ENCODE data around the gene RGS21.
"Not testable (repeated sequence)": the region's sequence is repeated elsewhere in the genome, so short reads cannot be mapped to it uniquely, and the experiment has no call there.

The RGS21 gene

DNA sequence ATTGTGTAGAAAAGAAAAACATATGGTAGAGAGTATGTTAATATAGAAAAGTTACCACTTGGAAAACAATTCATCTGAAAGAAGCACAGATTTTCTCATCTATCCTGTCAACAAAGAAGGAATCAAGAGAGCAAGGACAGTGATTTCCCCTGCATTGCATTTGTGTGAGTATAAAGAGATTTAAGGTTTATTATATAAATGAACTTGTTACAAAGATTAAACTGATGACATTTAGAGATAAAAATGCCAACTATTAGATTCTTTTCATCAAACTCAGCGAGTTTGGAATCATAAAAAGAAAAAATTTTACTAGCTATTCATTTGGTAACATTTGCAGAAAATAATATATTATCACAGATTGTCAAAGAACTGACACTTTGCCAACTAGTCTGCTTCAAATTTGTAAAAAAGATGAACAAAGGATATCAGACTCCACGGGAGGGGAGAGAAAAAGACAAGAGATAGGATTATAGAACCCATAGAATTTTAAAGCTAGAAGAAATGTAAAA is at the start of gene RGS21:
RGS21 (plus strand) TSS at position 51 of the 509 bp plus-strand sequence. CDS start 26,045 bp downstream, outside the sequence.
- no peak for DNase-seq

DNA sequence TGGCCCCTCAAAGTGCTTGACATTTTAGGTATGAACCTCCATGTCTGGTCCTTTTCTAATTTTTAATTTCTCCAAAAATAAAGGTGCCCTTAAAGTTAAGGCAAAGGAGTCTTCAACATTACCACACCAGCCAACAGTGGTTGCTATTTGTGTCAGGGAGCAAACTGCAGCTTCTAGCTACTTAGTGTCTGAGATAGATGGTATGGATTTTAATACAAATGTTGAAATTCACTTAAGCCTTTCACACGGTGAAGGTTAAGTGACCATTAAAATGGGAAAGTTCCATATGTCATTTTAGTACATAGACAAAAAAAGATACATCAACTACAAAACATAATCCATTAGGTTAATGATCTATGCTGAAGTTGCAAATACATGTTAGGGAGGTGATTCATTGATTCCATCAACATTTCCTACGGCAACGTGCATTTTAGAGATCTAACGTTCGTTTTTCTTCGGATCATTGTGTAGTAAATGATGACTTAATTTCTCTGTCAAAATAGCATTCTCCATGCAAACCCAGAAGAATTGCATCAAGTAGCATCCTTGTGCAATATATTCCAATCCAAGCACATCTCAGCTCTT is 48.2 kb upstream of the RGS21 start:
- no peak for DNase-seq

GRCh38 chr1:192270398-192270797 is 46.4 kb upstream of the RGS21 start:
- DNase-seq, result no peak

DNA sequence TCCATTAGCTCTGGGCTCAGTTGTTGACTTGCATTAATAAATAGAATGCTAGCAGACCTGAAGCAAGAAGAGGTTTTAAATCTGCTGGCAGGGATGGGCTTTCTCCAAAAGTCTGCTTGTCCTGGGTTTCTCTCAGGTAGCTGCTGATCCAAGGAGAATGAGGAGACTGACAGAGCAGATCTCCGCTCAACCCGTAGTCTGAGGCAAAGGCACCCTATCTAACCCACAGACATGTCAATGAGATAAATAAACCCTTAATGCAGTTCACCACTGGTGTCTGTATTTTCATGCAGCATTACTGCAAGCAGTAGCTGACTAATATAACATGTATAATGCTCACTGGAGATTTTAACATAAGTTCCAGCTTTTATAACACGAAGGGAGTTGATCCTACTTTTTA is 44.1 kb upstream of the RGS21 start:
- DNase-seq, result no peak

GRCh38 chr1:192274588-192274987 is 42.2 kb upstream of the RGS21 start:
- no peak for DNase-seq

DNA sequence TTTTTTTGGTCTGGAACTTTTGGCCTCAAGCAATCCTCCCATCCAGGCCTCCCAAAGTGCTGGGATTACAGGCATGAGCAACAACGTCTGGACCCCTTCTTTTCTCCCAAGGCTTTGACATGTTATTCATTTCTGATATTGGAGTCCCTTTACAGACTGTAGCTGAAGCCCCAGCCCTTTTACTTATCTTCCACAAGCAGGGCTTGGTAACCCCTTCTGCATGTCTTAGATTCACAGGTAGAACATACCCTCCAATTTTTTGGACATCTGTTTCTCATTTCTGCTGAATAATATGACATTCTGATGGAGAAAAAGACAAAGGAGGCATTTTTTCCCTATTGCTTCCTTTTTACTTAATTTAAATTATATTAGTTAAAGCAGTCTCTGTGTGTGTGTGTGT is 39.2 kb upstream of the RGS21 start:
- no peak for DNase-seq

DNA sequence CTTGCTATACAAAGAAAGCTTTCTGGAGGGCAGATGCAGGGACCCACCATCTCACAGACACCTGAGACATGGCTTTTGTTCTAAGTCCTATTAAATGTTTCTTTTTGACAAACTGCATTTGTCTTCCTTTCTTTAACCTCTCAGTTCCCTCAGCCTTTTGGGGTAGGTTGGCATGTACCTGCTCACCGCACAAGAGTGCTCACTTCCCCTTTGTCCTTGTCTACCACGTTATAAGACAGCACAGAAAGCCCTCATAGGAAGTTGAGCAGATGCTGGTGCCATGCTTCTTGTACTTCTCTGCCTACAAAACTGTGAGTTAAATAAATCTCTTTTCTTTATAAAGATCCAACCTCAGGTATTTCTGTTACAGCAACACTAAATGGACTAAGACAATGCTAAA is 31.9 kb upstream of the RGS21 start:
- no peak for DNase-seq

DNA sequence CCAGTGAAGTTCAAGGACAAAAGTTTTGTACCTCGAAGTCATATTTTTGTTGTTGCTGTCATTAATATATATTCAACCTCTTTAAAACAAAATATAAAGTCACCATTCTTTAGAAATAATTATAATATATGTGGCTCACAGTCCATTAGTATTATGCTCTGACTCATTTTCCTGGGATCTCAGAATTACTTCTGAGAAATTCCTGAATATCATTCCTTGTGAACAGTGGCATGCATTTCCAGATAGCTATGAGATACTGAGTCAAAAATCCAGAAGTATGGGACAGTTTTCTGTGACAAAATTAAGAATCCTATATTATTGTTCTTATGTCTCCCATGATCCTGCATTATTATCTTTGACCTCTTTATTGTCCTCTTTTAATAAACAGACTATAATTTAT is 13.8 kb upstream of the RGS21 start:
- DNase-seq, result no peak

- DNase-seq, result not testable (repeated sequence)
These were observed 8.5 kb upstream of the RGS21 start for GRCh38 chr1:192308314-192308713.

DNA sequence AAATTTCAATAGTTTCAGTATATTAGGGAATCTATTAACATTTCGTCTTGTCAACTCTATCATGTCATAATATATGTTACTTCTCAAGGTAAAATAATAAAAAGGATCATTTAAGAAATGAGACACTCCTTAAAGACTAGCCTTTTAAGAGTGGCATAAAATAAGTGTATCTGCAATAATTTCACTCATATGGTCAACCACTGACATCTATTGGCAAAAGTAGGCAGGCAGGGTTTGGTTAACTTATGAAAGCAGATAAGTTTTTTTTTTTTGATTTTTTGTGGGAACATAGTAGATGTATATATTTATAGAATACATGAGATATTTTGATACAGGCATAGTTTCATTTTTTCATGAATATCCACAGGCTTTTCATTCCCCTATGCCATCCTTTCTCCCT is 5.5 kb upstream of the RGS21 start:
- no peak for DNase-seq

- no peak for DNase-seq
These were observed 11.2 kb downstream of the RGS21 start for GRCh38 chr1:192327997-192328396.

GRCh38 chr1:192342842-192343241 is 26.1 kb downstream of the RGS21 start:
- no peak for DNase-seq

DNA sequence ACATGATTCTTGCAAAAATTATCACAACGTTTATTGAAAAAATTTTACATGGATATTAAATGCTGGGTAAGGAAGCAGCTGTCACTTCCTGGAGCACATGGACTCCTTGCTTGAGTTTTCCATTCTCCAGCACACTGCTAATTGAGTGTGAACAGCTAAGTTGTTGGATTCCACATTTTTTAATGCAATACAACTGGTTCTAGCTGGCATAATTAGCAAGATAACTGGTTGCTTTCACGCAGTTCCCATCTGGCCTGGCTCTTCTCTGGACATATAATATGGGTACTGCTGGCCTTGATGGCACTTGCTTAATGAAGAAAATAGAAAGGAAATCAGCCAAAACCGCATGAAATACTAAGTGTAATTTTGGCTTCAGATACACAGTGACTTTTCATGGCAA is 26.6 kb downstream of the RGS21 start:
- no peak for DNase-seq

- DNase-seq, result no peak
These were observed 32.5 kb downstream of the RGS21 start for GRCh38 chr1:192349314-192349713.

DNA sequence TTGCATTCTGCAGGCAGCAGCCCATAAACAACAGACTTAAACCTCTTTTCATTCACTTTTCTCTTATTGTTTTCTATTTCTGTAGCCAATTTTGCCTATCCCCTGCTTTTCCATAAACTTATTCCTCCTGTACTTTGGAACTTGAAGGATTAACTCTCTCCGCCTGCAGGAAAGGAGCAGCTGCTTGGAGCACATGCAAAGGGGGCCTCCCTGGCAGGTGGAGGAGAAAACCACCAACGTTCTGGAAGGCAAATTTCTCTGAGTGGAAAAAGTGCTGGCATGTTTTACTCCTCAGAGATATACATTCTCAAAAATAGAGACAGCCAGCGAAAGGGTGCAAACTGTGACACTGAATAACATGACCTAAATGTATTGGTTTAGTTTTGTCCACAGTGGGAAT is 33.6 kb downstream of the RGS21 start:
- DNase-seq, result no peak

GRCh38 chr1:192351550-192351949 is 34.8 kb downstream of the RGS21 start:
- no peak for DNase-seq

DNA sequence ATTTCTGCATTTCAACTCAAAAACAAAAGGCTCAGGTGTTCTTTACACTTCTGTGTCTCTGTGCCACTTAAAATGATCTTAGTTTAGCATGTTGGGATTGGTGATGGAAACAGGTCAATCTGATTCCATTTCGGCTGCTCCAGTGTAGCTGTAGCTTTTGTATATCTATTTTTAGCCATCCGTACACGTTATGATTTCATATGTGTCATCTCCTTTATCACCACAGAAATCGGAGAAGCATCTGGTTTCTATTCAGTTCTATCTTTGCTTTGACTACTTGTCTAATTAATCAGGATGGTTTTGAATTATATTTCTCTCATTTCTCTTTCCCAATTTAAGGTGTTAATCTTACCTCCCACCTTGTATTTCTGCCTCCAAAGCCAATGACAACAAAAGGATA is 41.1 kb downstream of the RGS21 start:
- DNase-seq, result no peak

DNA sequence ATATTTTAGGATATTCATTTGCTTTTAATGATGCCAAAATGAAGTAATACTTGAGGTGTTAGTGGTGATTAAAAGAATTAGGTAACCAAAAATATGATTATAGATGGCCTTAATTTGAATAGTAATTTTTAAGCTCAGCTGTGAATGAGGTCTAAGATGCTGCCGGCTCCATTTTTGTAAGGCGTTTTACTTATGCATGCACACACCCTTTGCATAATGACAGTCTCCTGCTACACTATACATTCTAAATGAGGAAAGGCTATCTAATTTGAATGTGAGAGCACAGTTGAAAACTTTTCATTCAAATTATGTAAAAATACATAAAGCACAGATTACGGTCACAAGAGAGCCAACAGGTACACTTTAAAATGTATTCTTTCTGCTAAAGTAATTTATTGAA is 41.6 kb downstream of the RGS21 start:
- DNase-seq, result no peak

DNA sequence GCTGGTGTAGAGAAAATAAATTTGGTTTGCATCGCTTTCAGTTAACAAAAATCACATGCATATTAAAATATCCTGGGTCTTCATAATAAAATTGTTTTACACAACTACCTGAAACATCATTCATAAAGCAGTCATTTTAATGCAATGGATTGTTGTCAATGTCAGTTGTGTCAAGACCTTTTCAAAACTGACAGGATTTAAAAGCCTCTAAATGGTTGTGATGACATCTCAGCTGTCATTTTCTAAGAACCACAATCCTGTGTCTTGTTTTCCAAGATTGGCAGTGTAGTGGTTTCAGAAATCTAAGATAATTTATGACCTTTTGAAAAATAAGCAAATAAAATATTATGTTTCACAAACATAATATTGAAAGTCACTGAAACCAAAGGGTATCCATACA is 42.0 kb downstream of the RGS21 start:
- no peak for DNase-seq

DNA sequence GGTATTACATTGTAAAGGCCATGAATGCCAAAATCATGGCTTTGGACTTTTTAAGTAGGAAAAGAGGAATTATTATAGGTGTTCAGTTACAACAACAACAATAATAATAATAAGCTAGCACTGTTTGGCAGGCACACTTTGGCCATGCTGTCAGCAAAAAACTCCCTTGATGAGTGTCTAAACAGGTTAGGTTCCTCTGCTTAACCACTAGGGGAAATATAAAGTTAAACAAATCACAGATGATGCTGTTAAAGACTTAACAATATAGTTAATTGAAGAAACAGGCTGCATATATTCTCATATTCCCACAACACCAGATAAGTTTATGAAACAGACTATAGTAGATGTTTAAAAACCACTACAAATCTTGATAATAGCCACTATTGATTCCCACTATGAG is 46.4 kb downstream of the RGS21 start:
- no peak for DNase-seq

GRCh38 chr1:192367436-192367835 is 50.6 kb downstream of the RGS21 start:
- DNase-seq, result no peak

GRCh38 chr1:192375306-192375705 is 58.5 kb downstream of the RGS21 start:
- no peak for DNase-seq

GRCh38 chr1:192376374-192376773 is 59.6 kb downstream of the RGS21 start:
- no peak for DNase-seq

- no peak for DNase-seq
These were observed 61.5 kb downstream of the RGS21 start for GRCh38 chr1:192378276-192378675.

- no peak for DNase-seq
These were observed 62.1 kb downstream of the RGS21 start for GRCh38 chr1:192378878-192379277.

DNA sequence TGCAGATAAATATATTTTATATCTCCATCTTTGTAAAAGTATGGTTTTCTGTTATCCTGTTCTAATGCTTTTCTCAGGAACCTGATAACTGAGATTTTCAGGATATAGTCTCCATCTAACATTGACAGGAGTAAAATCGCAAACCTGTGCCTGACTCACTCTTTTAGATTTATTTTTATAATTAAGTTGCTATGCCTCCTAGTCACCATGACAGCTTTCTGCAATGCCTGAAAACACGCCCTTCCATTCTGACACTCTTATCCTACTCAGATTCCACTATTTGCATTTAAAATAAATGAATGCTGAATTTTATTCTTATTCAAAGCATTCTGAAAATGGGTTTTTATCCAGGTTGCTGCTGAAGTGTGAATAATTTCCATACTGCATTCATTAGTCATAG is 62.8 kb downstream of the RGS21 start:
- DNase-seq, result no peak
